CD14-positive monocyte (primary cell): Measurements from ENCODE around the gene DNAJC7. TPM values are rescaled to one million over a fixed set of nuclear protein-coding genes. Genes with fewer than 3 reads are reported as not detected.

ENCODE experiments used
- DNase-seq, 3 donors: peaks; one replicate each; pipeline ENCODE4 v3.0.0-alpha.2; 2011 to 2022
- H2AFZ ChIP-seq: 2 replicates; pipeline ENCODE4 v1.6.0; 2012; ENCODE audit warnings: mild to moderate bottlenecking, low read depth, low read length, inconsistent platforms; ENCODE audit not compliant: insufficient read depth, poor library complexity, severe bottlenecking
- H3K27ac ChIP-seq, 2 donors: 1 replicate in 1 of 2; 2 replicates in 1 of 2; pipeline ENCODE4 v1.5.1; 2012 to 2013; ENCODE audit warnings: low read length in 2 of 2, control low read depth in 1 of 2, inconsistent platforms in 1 of 2, low read depth in 1 of 2, mild to moderate bottlenecking in 1 of 2
- H3K27me3 ChIP-seq, 2 donors: one replicate each; pipeline versions ENCODE4 v1.6.0 to v1.6.1; 2011 to 2013; ENCODE audit warnings: low read length in 2 of 2; ENCODE audit not compliant: control insufficient read depth in 2 of 2, insufficient read depth in 2 of 2
- H3K36me3 ChIP-seq, 2 donors: replicated peaks in 1 of 2; 1 replicate in 1 of 2; 2 replicates in 1 of 2; pipeline versions ENCODE4 v1.5.1 to v1.6.1; 2012 to 2013; ENCODE audit warnings: low read length in 2 of 2, control low read depth in 1 of 2, inconsistent platforms in 1 of 2, mild to moderate bottlenecking in 1 of 2; ENCODE audit not compliant: insufficient read depth in 2 of 2, control insufficient read depth in 1 of 2
- H3K4me1 ChIP-seq, 2 donors: 1 replicate in 1 of 2; 2 replicates in 1 of 2; pipeline versions ENCODE4 v1.5.1 to v1.6.1; 2012 to 2013; ENCODE audit warnings: low read length in 2 of 2, control low read depth in 1 of 2, inconsistent platforms in 1 of 2, mild to moderate bottlenecking in 1 of 2, moderate library complexity in 1 of 2; ENCODE audit not compliant: insufficient read depth in 2 of 2, control insufficient read depth in 1 of 2
- H3K4me2 ChIP-seq: replicated peaks from 2 replicates; pipeline ENCODE3; 2012; ENCODE audit warnings: low read length, moderate library complexity, mild to moderate bottlenecking; ENCODE audit not compliant: poor library complexity, severe bottlenecking; ENCODE audit errors: extremely low read depth
- H3K4me3 ChIP-seq, 3 experiments: fragments of 200-600 bp in 1 of 3; sonication (generic) in 1 of 3; replicated peaks in 1 of 3; 1 replicate in 2 of 3; 2 replicates in 1 of 3; pipeline ENCODE4 v1.5.1; 2011 to 2013; ENCODE audit warnings: low read length in 3 of 3, mild to moderate bottlenecking in 3 of 3, control low read depth in 2 of 3, low read depth in 2 of 3, inconsistent platforms in 1 of 3, moderate library complexity in 1 of 3
- H3K79me2 ChIP-seq: 2 replicates; pipeline ENCODE4 v1.6.0; 2012; ENCODE audit warnings: mild to moderate bottlenecking, control low read depth, inconsistent platforms, low read length, moderate library complexity; ENCODE audit not compliant: insufficient read depth
- H3K9ac ChIP-seq: 2 replicates; pipeline ENCODE4 v1.6.0; 2017; ENCODE audit warnings: low read length, mild to moderate bottlenecking; ENCODE audit not compliant: insufficient read depth, poor library complexity, severe bottlenecking
- H3K9me3 ChIP-seq, 2 donors: replicated peaks in 1 of 2; 1 replicate in 1 of 2; 2 replicates in 1 of 2; pipeline versions ENCODE4 v1.5.1 to v1.6.1; 2012 to 2013; ENCODE audit warnings: low read length in 2 of 2, control low read depth in 1 of 2; ENCODE audit not compliant: control insufficient read depth in 1 of 2, insufficient read depth in 1 of 2
- H4K20me1 ChIP-seq: 2 replicates; pipeline ENCODE4 v1.6.0; 2012; ENCODE audit warnings: mild to moderate bottlenecking, low read length, control low read depth, moderate library complexity; ENCODE audit not compliant: insufficient read depth
- H3K27ac Mint-ChIP-seq, 7 donors: one replicate each; pipeline ENCODE4 v1.8.0; 2020; ENCODE audit warnings: mild to moderate bottlenecking in 7 of 7, mixed read lengths in 7 of 7, moderate library complexity in 6 of 7, inconsistent platforms in 2 of 7
- H3K27me3 Mint-ChIP-seq, 3 donors: one replicate each; pipeline ENCODE4 v1.8.0; 2021 to 2022; ENCODE audit warnings: low read depth in 3 of 3, mild to moderate bottlenecking in 3 of 3, mixed read lengths in 3 of 3, moderate library complexity in 3 of 3, inconsistent platforms in 1 of 3
- H3K36me3 Mint-ChIP-seq, 2 donors: one replicate each; pipeline ENCODE4 v1.8.0; 2020; ENCODE audit warnings: mixed read lengths in 2 of 2, inconsistent platforms in 1 of 2, mild to moderate bottlenecking in 1 of 2
- H3K4me1 Mint-ChIP-seq: one replicate; pipeline ENCODE4 v1.8.0; 2020; ENCODE audit warnings: mild to moderate bottlenecking, mixed read lengths
- H3K4me3 Mint-ChIP-seq, 2 donors: one replicate each; pipeline ENCODE4 v1.8.0; 2020; ENCODE audit warnings: mild to moderate bottlenecking in 2 of 2, mixed read lengths in 2 of 2, moderate library complexity in 1 of 2
- H3K9me3 Mint-ChIP-seq, 7 donors: one replicate each; pipeline ENCODE4 v1.8.0; 2020 to 2022; ENCODE audit warnings: mixed read lengths in 7 of 7, mild to moderate bottlenecking in 6 of 7, moderate library complexity in 6 of 7, inconsistent platforms in 2 of 7
- CTCF ChIP-seq: fragments of 200-600 bp; IDR thresholded peaks from one replicate; pipeline ENCODE4 v1.8.0; 2022; ENCODE audit warnings: antibody characterized with exemption, mild to moderate bottlenecking
- WGBS: methylation state at CpG from one replicate; pipeline ENCODE4 v1.1.5; 2013; ENCODE audit warnings: missing lambda C conversion rate; ENCODE audit not compliant: insufficient coverage; 5-methylcytosine and 5-hydroxymethylcytosine counted together
- intact Hi-C, 2 donors: fragments of 100-400 bp; cut with micrococcal nuclease; formaldehyde crosslinking; loops; one replicate each; pipeline versions ENCODE4 v1.15.0 to v1.15.1; 2023
- polyA plus RNA-seq, 3 donors: library from polyadenylated mRNA; depleted of rRNA in 1 of 3; unstranded in 2 of 3; stranded (reverse) in 1 of 3; fragments of 300-500 nt in 2 of 3; fragments of >200 nt in 1 of 3; fragmentation: Illumina TruSeq in 2 of 3; gene quantifications; 1 replicate in 2 of 3; 2 replicates in 1 of 3; pipeline ENCODE4 v1.2.3, GENCODE V29; 2012 to 2021

Gene DNAJC7
- polyA plus RNA-seq, 3 donors = 29.1 to 79.7 (median 59.6) TPM

GRCh38 chr17:41992576-41992975 lies 24.7 kb downstream of the DNAJC7 start:
- intact Hi-C loops = no loop called here
- Histone ChIP-seq H3K4me3 (no peak overlapping the region), H3K9ac (no peak overlapping the region), H3K9me3 (no peaks in the 10 kb centered on the region), H3K36me3 (peaks cover 95 to 100% of the 10 kb centered on the region in 2 donors), H3K27ac (no peak overlapping the region), H4K20me1 (peaks cover 87% of the 10 kb centered on the region), H3K4me2 (no peak overlapping the region), H3K79me2 (peaks cover 39% of the 10 kb centered on the region), H3K27me3 (no peaks in the 10 kb centered on the region), H3K4me1 (no peaks in the 10 kb centered on the region), H2AFZ (no peak overlapping the region)
- Mint-ChIP-seq H3K9me3 (no peaks in the 10 kb centered on the region), H3K27ac (peak overlapping the region in 1 of 7 donors; percentile 40), H3K27me3 (peaks cover 0 to 1% (median 0%) of the 10 kb centered on the region in 3 donors), H3K4me3 (no peak overlapping the region), H3K4me1 (no peaks in the 10 kb centered on the region), H3K36me3 (peaks cover 91 to 99% of the 10 kb centered on the region in 2 donors)
- TF ChIP-seq CTCF = no peak
- DNase-seq = no peak
- WGBS = 100% methylated on average over 2 of the region's 3 CpGs

- 85% methylated on average over 3 of the region's 5 CpGs for WGBS
- Histone ChIP-seq H3K9me3 (no peaks in the 10 kb centered on the region), H3K36me3 (peaks cover 91 to 100% of the 10 kb centered on the region in 2 donors), H3K9ac (no peak overlapping the region), H3K4me3 (no peak overlapping the region), H3K27ac (no peak overlapping the region), H3K4me1 (no peaks in the 10 kb centered on the region), H4K20me1 (peaks cover 81% of the 10 kb centered on the region), H2AFZ (no peak overlapping the region), H3K79me2 (peaks cover 18% of the 10 kb centered on the region), H3K4me2 (no peak overlapping the region), H3K27me3 (no peaks in the 10 kb centered on the region)
- Mint-ChIP-seq H3K9me3 (no peaks in the 10 kb centered on the region), H3K36me3 (peaks cover 95 to 100% of the 10 kb centered on the region in 2 donors), H3K4me1 (no peaks in the 10 kb centered on the region), H3K27me3 (peaks cover 0 to 2% (median 0%) of the 10 kb centered on the region in 3 donors), H3K4me3 (no peak overlapping the region), H3K27ac (no peak overlapping the region)
- DNase-seq = no peak
- intact Hi-C loops = no loop called here
- TF ChIP-seq CTCF = no peak
Observed at GRCh38 chr17:41989702-41990419, 27.4 kb downstream of the DNAJC7 start.
